HUES6 (cell line): ENCODE measurements around the gene AVPI1.
A peak's percentile ranks its signal among the peaks of the same experiment; 100 is the strongest.
"Not testable (repeated sequence)": the region's sequence is repeated elsewhere in the genome, so short reads cannot be mapped to it uniquely, and the experiment has no call there.

ENCODE experiments used
- H3K27ac ChIP-seq: 2 replicates; pipeline ENCODE4 v1.7.0; 2013; ENCODE audit warnings: low read depth, mild to moderate bottlenecking, low read length, inconsistent platforms
- H3K27me3 ChIP-seq: 2 replicates; pipeline ENCODE4 v1.6.1; 2013; ENCODE audit warnings: low read length; ENCODE audit not compliant: control insufficient read depth, insufficient read depth
- H3K36me3 ChIP-seq: 2 replicates; pipeline ENCODE4 v1.6.1; 2013; ENCODE audit warnings: low read length; ENCODE audit not compliant: control insufficient read depth, insufficient read depth
- H3K4me1 ChIP-seq: 2 replicates; pipeline ENCODE4 v1.6.1; 2013; ENCODE audit warnings: low read length; ENCODE audit not compliant: control insufficient read depth, insufficient read depth
- H3K4me3 ChIP-seq: 2 replicates; pipeline ENCODE4 v1.5.1; 2013; ENCODE audit warnings: low read depth, low read length
- H3K9ac ChIP-seq: one replicate; pipeline ENCODE4 v1.6.1; 2013; ENCODE audit warnings: mild to moderate bottlenecking, low read length
- H3K9me3 ChIP-seq: 2 replicates; pipeline ENCODE4 v1.6.1; 2013; ENCODE audit warnings: low read depth, low read length; ENCODE audit not compliant: control insufficient read depth, insufficient read depth

AVPI1 gene

DNA sequence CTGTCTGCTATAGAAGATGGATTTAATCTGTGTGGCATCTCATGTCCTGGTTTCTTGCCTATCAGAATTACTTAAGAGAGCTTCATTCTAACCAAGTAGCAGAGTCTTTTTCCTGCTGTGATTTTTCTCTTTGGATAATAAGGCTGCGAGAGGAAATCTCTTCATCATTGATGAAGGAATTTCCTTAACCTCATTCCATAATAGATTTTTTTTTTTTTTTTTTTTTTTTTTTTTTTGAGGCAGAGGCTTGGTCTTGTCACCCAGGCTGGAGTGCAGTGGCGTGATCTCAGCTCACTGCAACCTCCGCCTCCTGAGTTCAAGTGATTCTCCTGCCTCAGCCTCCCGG lies 37.7 kb downstream of the AVPI1 start:
- not testable (repeated sequence) for H3K9ac ChIP-seq, H3K4me3 ChIP-seq, H3K9me3 ChIP-seq, H3K27me3 ChIP-seq
- H3K36me3 ChIP-seq, result peaks cover 45% of the 10 kb centered on the region
- H3K4me1 ChIP-seq, result peaks cover 26% of the 10 kb centered on the region
- H3K27ac ChIP-seq, result peak overlapping the region; percentile 34; the same call in 1 of the 2 replicates

DNA sequence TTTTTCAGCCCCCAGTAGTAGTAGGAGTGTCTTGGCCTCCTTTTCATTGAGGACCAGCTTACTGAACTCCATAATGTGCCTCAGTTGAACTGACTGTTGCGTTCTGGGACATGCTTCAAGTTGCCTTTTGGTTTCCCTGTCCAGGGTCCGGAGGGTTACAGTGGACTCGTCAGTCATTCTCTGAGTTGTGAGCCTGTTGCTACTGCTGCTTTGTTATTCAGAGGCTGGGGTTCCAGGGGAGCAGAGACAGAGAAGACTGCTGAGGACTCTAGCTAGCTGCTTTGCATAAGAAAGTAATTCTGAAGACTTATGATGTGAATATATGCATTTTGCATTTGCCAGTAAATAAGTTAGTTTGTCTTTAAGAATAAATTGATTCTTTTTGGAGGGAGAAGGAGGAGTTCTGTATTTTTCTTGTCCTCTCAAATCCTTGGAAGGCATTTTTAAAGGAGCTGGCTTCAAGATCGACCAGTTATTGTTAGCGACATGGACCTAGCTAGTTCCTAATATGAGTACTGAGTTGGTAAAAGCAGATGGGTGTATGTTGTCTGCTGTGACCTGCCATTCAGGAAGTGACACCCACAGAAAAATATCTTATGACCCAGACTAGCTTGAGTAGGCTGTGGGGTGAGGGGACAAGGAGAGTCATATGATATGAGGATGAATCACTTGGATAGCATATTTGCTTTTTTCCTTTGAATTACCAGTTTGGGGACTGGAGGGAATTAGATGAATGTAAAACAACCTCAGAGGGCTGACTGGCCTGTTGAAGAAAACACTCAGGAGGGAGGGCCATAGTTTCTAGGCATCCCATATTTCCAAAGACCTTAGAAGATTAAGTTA lies 38.3 kb downstream of the AVPI1 start:
- H3K27ac ChIP-seq, result peak overlapping the region; percentile 34

GRCh38 chr10:97647556-97647955 lies 39.5 kb downstream of the AVPI1 start:
- H3K27me3 ChIP-seq, result no peaks in the 10 kb centered on the region
- H3K9ac ChIP-seq, result no peak overlapping the region
- no peak overlapping the region for H3K4me3 ChIP-seq
- peaks cover 26% of the 10 kb centered on the region for H3K4me1 ChIP-seq
- H3K27ac ChIP-seq, result no peak overlapping the region
- H3K9me3 ChIP-seq, result no peaks in the 10 kb centered on the region
- peaks cover 35% of the 10 kb centered on the region for H3K36me3 ChIP-seq

More for the DNA sequence above, 38.3 kb downstream of the AVPI1 start:
- Histone ChIP-seq H3K36me3 (peaks cover 41% of the 10 kb centered on the region), H3K27me3 (no peaks in the 10 kb centered on the region), H3K9me3 (no peaks in the 10 kb centered on the region), H3K4me1 (peaks cover 26% of the 10 kb centered on the region), H3K9ac (no peak overlapping the region), H3K4me3 (peak overlapping the region; percentile 20)

GRCh38 chr10:97644936-97645335 lies 42.1 kb downstream of the AVPI1 start:
- no peak overlapping the region for H3K9ac ChIP-seq
- peaks cover 28% of the 10 kb centered on the region for H3K4me1 ChIP-seq
- no peaks in the 10 kb centered on the region for H3K9me3 ChIP-seq
- no peak overlapping the region for H3K27ac ChIP-seq
- H3K4me3 ChIP-seq, result no peak overlapping the region
- no peaks in the 10 kb centered on the region for H3K27me3 ChIP-seq
- peaks cover 15% of the 10 kb centered on the region for H3K36me3 ChIP-seq

GRCh38 chr10:97643441-97643985 lies 43.5 kb downstream of the AVPI1 start:
- Histone ChIP-seq H3K36me3 (peaks cover 15% of the 10 kb centered on the region), H3K9ac (no peak overlapping the region)

GRCh38 chr10:97642471-97643159 lies 44.4 kb downstream of the AVPI1 start:
- H3K9ac ChIP-seq, H3K27ac ChIP-seq, H3K9me3 ChIP-seq, H3K4me3 ChIP-seq, H3K27me3 ChIP-seq: not testable (repeated sequence)
- Histone ChIP-seq H3K4me1 (peaks cover 11% of the 10 kb centered on the region), H3K36me3 (peaks cover 15% of the 10 kb centered on the region)

More at GRCh38 chr10:97643441-97643985, 43.5 kb downstream of the AVPI1 start:
- Histone ChIP-seq H3K4me3 (no peak overlapping the region), H3K4me1 (peaks cover 19% of the 10 kb centered on the region), H3K27me3 (no peaks in the 10 kb centered on the region), H3K27ac (no peak overlapping the region), H3K9me3 (no peaks in the 10 kb centered on the region)

DNA sequence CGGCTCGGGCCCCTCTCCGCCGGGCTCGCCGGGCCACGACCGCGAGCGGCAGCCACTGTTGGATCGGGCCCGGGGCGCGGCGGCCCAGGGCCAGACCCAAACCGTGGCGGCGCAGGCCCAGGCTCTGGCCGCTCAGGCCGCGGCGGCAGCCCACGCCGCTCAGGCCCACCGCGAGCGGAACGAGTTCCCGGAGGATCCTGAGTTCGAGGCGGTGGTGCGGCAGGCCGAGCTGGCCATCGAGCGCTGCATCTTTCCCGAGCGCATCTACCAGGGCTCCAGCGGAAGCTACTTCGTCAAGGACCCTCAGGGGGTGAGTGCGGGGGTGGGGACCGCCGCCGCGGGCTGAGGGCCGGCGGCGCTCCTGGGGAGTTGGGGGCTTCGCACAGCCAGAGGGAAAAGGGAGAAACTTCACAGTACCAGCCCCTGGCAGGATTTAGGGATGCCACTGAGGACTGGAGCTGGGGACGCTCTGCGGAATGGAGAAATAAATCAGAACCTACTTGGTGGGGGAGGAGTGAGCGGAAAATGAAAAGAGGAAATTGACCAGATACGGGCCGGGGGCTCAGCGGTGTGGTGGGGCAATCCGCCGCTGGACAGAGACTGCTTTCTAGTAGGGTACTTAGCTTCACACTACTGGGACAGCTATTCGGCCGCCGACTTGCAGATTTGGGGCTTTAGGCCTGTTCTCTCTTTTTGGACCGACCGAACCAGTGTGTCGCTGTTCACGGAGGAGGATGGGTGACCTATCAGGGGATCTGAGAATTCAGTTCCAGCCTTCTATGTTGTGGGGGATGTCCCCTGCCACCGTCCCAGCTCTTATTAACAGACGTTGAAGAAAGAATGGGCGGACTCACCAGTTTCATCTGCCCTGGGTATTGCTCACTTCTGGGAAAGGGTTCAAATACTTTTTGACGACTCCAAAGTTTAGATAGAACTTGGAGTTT lies 45.9 kb downstream of the AVPI1 start:
- Histone ChIP-seq H3K27me3 (no peaks in the 10 kb centered on the region), H3K4me1 (peaks cover 7% of the 10 kb centered on the region), H3K9ac (peak overlapping the region; percentile 86), H3K9me3 (no peaks in the 10 kb centered on the region), H3K27ac (no peak overlapping the region), H3K36me3 (peaks cover 15% of the 10 kb centered on the region), H3K4me3 (peak overlapping the region; percentile 88)

- peaks cover 7% of the 10 kb centered on the region for H3K4me1 ChIP-seq
- H3K27me3 ChIP-seq, result no peaks in the 10 kb centered on the region
- no peak within 1 kb of the TSS for H3K27ac ChIP-seq
- H3K9ac ChIP-seq, result peak within 1 kb of the TSS; percentile 86
- peak within 1 kb of the TSS; percentile 88 for H3K4me3 ChIP-seq
- no peaks in the 10 kb centered on the region for H3K9me3 ChIP-seq
- peaks cover 15% of the 10 kb centered on the region for H3K36me3 ChIP-seq
These were observed 46.7 kb downstream of the AVPI1 start, which contains the start of gene PI4K2A for GRCh38 chr10:97640174-97640867. PI4K2A (plus strand) TSS chr10:97640671; CDS start chr10:97640743, 72 bp downstream.

GRCh38 chr10:97639090-97639489 lies 48.0 kb downstream of the AVPI1 start:
- H3K27ac ChIP-seq, H3K9me3 ChIP-seq, H3K9ac ChIP-seq, H3K4me3 ChIP-seq, H3K36me3 ChIP-seq, H3K4me1 ChIP-seq, H3K27me3 ChIP-seq: not testable (repeated sequence)

- no peaks in the 10 kb centered on the region for H3K27me3 ChIP-seq
- no peak overlapping the region for H3K27ac ChIP-seq
- peaks cover 3% of the 10 kb centered on the region; the same call in 1 of the 2 replicates for H3K4me1 ChIP-seq
- H3K9ac ChIP-seq, result no peak overlapping the region
- H3K36me3 ChIP-seq, result no peaks in the 10 kb centered on the region
- no peaks in the 10 kb centered on the region for H3K9me3 ChIP-seq
- H3K4me3 ChIP-seq, result no peak overlapping the region
These were observed 51.5 kb downstream of the AVPI1 start for GRCh38 chr10:97635577-97635976.
